ENCODE data around the gene NFASC.

NFASC gene

GRCh38 chr1:205015241-205015640 is 144.6 kb downstream of the NFASC start:
- no peak for DNase-seq

- no peak for DNase-seq
These were observed 145.4 kb downstream of the NFASC start for GRCh38 chr1:205016075-205016474.

- DNase-seq = no peak
These were observed 145.9 kb downstream of the NFASC start for GRCh38 chr1:205016584-205016983.

- DNase-seq = no peak
These were observed 146.3 kb downstream of the NFASC start for GRCh38 chr1:205017001-205017400.

- DNase-seq = no peak
These were observed 147.1 kb downstream of the NFASC start for GRCh38 chr1:205017766-205018165.

GRCh38 chr1:205018381-205018780 is 147.7 kb downstream of the NFASC start:
- no peak for DNase-seq

GRCh38 chr1:205020466-205020865 is 149.8 kb downstream of the NFASC start:
- no peak for DNase-seq

GRCh38 chr1:205024679-205025078 is 154.0 kb downstream of the NFASC start:
- DNase-seq = no peak

- DNase-seq = no peak
These were observed 154.6 kb downstream of the NFASC start for GRCh38 chr1:205025239-205025638.

GRCh38 chr1:205026181-205026580 is 155.5 kb downstream of the NFASC start:
- DNase-seq = no peak

- no peak for DNase-seq
These were observed 157.7 kb downstream of the NFASC start for GRCh38 chr1:205028390-205028789.

GRCh38 chr1:205028924-205029323 is 158.3 kb downstream of the NFASC start:
- DNase-seq = no peak

- no peak for DNase-seq
These were observed 159.6 kb downstream of the NFASC start for GRCh38 chr1:205030241-205030640.

- no peak for DNase-seq
These were observed 160.2 kb downstream of the NFASC start for GRCh38 chr1:205030896-205031295.

- DNase-seq = no peak
These were observed 161.8 kb downstream of the NFASC start for GRCh38 chr1:205032508-205032907.

- no peak for DNase-seq
These were observed 166.9 kb downstream of the NFASC start for GRCh38 chr1:205037539-205037938.

GRCh38 chr1:205038132-205038786 is 167.6 kb downstream of the NFASC start:
- DNase-seq = no peak

GRCh38 chr1:205041001-205041715 is 170.5 kb downstream of the NFASC start:
- DNase-seq = no peak

- DNase-seq = no peak
These were observed 171.6 kb downstream of the NFASC start for GRCh38 chr1:205041998-205042910.

- DNase-seq = no peak
These were observed 172.5 kb downstream of the NFASC start, which contains the start of gene CNTN2 for GRCh38 chr1:205042911-205043806. Gene CNTN2, plus strand, starts transcription at chr1:205043212. Its CDS starts 9,974 bp downstream, at chr1:205053186.

GRCh38 chr1:205043866-205044265 is 173.2 kb downstream of the NFASC start:
- DNase-seq = no peak

GRCh38 chr1:205044741-205045140 is 174.1 kb downstream of the NFASC start:
- DNase-seq = no peak

Data from fibroblast of skin of right quadriceps (primary cell).